Sciatic nerve (tissue), 2 donors: ENCODE measurements around the gene CAMK1D. TPM values are rescaled to one million over a fixed set of nuclear protein-coding genes. Genes with fewer than 3 reads are reported as not detected.

ENCODE experiments used
- ATAC-seq: fragments of 200-7000 bp; cut with Tn5 transposase; one replicate; pipeline ENCODE4 v1.9.1; 2020; ENCODE audit warnings: mild to moderate bottlenecking, moderate library complexity
- DNase-seq: peaks from one replicate; pipeline ENCODE4 v3.0.0-alpha.2; 2020; ENCODE audit warnings: low spot score
- intact Hi-C: fragments of 100-400 bp; cut with DNase I; formaldehyde crosslinking; loops from one replicate; pipeline ENCODE4 v1.14.2; 2022
- total RNA-seq: library from RNA; stranded (reverse); fragmentation: NEBNext Ultra II Directional; extraction: Animal tissue kit (Norgen Biotek cat#: 25700); gene quantifications from one replicate; pipeline ENCODE4 v1.2.1, GENCODE V29; 2021
- donor health status: DM: no; HTN: no; CAD: no.
- donor health status: DM: no; HTN: no; CAD: no.

Gene CAMK1D
- total RNA-seq, 1 donor from 2014 or later, result 27.1 TPM

DNA sequence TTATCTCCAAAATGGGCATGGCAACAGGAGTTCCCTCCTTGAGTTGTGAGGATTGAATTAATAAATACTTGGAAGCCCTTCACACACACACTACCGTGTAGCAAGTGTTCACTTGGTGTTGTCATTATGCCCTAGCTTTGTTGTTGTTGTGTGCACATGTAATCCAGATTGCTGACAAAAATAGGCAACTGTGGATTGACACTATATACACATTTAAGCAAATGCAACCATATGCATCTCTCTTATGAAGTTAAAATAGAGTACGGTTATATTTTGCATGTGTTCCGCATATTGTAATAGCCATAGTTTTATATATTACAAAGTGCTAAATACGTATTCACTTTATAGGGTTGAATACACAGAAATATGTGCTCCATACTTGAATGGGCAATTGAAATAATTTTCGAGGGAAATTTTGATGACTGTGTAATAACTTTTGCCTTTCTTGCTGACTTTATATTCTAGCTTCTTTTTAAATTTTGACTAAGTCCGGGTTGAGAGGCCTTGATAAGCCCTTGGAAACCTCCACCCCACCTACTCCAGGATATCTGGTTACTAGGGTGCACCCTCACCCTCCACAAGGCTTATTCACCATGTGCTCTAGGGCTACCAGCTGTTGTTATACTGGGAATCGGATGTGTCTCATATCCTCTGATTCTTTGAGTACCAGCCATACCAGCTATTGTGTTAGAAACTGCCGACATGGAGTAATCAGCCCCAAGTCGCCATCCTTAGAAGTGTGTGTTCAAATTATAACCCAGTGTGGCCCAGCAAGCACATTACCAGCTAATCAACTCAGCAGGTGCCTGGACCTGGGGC is 265.0 kb downstream of the CAMK1D start:
- DNase-seq, result no peak
- ATAC-seq, result no peak

DNA sequence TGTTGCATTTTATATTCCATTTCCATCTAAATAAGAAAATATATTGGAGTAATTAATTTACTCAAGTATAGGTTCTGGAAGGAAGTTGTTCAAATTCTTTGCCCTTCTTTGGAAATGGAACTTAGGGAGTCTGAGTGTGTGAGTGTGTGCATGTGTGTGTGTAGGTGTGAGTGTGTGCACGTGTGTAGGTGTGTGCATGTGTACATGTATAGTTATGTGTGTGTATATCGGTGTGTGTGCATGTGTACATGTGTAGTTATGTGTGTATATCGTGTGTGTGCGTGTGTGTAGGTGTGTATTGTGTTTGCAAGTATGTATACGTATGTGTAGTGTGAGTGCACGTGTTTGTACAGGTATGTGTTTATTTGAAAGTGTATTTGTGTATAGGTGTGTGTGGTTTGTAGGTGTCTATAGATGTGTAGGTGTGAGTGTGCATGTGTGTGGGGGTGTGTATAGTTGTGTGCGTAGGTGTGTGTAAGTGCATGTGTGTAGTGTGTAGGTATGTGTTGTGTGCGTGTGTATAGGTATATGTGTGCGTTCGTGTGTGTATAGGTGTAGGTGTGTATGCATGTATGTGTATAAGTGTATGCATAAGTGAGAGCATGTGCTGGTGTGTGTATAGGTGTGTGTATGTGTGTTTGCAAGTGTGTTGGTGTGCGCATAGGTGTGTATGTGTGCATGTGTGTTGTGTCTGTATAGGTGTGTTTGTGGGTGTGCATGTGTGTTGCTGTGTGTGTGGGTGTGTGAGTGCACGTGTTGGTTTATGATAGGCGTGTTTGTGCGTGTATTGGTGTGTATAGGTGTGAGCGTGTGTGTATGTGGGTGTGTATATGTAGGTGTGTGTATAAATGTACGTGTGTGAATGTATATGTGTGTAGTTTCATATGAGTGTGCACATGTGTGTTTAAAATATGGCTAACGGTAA is 266.2 kb downstream of the CAMK1D start:
- intact Hi-C loops, result no loop called here
- DNase-seq (no peak), ATAC-seq (no peak)

More for the DNA sequence above, 265.0 kb downstream of the CAMK1D start:
- intact Hi-C loops, result no loop called here

DNA sequence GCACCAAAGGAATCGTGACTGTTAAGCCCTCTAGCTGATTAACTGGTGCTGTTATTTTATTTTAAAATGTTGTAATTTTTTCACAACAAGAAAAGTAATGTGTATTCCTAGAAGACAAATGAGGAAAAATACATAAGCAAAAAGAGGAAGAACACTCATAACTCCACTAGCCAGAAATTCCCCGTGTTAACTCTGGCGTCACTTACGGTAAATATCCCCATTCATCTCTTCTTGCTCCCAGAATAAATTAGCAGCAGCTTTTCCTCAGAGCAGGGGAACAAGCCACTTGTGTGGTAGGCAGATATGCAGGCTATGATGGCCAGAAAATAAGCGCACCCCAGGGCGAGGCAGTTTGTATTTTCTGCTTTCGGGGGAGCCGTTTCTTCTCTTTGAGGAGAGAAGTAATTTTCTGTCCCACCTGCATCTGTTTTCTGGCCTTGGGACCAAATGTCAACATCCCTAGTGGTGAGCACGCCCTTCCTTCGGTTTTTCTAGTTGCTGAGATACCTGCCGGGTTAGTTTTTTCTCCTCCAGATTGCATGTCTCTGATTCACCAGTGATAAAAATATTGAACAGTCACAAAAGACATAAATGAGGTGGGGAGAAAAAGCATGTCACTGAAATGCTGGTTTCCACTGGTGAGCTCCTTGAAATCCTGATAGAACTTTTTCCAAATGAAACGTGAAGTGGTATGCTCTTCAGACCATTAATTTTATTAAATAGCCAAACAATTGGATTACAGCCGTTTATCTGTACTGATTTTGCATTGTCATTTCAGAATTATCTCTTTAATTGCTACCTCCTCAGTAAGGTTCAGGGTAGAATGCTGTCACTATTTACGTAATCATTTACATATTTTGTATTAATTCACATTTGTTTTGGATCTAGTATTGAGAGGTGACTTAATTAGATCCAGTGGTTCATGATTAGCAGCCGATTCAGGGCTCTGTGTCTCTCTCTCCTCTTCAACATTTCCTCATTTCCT is 268.1 kb downstream of the CAMK1D start:
- intact Hi-C loops, result no loop called here
- DNase-seq (no peak), ATAC-seq (no peak)

DNA sequence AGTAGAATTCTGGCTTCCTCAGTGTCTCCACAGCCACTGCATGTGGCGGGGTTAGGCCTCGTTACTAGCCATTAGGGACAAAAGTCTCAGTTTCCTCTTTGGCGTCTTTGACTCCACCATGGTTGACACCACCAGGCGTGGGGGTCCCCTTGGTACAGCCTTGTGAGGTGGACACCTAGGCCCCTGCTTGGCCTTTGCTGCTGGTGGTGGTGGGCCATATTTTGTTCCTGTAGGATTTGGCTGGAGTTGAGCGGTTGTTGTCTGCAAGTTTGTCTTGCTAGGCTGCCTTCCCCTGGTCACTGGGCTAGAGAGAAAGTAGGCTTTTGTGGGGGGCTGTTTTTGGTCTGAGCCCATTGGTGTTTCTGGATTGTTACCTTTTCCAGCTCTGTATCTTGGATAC is 272.7 kb downstream of the CAMK1D start:
- DNase-seq (no peak), ATAC-seq (no peak)
- intact Hi-C loops, result no loop called here

DNA sequence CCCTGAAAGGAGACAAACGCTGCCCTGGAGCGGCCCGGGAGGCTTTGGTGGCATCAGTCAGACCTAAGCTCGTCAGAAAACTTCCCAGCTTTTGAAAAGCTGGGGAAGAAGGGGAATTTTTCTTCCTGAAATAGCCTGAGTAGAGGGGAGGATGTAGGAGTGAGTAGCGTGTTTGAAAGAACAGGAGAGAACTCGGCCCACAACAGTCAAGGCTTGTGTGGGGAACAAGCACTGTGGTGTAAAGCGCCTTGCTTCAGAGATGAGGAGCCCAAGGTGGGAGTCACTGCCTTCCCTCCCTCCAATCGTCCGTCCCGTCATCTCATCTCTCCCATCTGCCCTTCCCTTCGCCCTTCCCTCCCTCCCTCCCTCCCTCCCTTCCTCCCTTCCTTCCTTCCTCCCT is 273.3 kb downstream of the CAMK1D start:
- DNase-seq, result no peak
- intact Hi-C loops, result no loop called here
- no peak for ATAC-seq

DNA sequence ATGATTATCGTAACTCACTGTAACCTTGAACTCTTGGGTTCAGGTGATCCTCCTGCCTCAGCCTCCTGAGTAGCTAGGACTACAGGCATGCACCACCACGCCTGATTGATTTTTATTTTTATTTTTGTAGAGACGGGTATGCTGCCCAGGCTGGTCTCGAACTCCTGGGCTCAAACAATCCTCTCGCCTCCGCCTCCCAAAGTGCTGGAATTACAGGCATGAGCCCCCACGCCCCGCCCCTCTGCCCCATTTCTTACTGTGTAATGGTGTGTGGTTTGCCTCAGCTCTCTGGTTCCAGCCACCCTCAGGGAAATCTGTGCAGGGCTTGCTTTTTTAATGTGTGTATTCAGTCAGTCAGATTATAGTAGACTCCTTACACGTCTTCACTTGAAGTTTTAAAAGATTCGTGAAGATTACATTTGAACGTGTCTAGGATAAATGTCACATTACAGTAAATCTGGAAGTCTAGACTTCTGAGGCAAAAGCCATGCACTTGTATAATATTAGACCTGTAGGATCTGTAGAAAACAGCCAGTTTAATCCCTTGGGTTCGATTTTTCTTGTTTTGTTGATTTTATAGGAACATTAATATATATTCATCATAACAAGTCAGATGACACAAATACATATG is 276.2 kb downstream of the CAMK1D start:
- DNase-seq (no peak), ATAC-seq (no peak)
- intact Hi-C loops, result no loop called here

DNA sequence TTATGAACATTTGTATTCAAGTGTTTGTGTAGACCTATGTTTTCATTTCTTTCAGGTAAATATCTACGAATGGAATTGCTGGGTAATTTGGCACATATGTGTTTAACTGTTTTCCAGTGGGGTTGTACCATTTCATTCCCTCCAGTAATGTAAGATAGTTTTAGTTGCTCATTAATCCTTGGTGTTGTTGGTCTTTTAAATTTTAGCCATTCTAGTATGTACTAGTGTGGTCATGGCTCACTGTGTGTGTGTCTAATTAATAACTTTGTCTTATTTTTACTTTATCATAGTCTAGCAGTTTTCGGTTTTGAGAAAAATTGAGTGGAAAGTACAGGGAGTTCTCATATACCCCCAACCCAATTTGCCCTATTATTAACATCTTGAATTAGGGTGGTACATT is 278.8 kb downstream of the CAMK1D start:
- intact Hi-C loops, result no loop called here
- DNase-seq (no peak), ATAC-seq (no peak)

DNA sequence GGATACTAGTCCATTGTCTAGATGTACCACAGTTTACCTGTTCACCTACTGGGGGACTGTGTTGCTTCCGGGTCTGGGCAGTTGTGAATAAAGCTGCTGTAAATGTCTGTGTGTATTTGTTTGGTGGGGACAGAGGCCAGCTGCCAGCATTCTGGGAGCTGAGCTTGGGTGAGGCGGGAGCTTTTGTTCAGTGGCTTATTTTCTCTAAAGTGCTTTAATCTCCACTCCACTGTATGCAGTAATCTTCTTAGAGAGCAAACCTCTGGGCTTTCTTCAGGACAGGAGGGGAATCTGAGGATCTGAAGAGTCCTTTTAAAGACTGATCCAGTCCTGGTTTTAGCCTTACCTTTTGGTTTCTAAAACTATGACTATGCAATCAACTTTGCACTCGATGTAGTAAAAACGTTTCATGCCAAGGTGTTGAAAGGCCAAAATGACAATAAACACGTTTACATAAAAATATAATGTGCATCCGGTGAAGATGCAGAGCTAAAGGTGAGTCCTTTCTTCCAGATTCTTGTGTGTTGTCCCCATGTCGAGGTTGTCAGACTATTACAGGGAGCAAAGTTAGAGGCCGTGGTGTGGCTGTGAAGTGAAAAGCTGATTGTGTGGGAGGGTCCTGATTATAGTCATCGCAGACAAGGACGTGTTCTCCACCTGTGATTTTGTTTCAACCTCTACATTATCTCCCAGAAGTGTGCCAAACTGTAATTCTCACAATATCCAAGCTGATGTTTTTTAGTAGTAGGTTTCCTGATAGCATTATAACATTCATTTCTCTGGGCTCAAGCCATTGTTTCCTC is 279.8 kb downstream of the CAMK1D start:
- intact Hi-C loops, result no loop called here
- ATAC-seq (no peak), DNase-seq (no peak)

DNA sequence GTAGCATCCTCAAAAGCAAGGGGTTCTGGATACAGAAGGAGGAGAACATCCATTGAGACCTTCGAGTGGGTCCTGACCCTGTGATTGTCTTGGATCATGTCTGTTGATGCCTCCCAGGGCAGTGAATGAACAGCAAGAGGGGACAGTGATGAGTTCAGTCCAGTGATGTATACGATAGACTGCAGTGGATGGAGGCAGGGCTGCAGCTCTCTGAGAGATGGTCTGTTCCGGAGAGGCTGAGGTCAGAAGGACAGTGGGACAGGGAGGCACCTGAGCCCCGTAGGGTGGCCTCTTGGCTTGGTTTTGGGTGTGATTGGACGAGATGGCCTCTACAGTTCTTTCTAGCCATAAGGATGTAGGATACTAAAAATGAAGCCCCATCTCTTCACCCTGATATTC is 280.4 kb downstream of the CAMK1D start:
- ATAC-seq, result no peak

DNA sequence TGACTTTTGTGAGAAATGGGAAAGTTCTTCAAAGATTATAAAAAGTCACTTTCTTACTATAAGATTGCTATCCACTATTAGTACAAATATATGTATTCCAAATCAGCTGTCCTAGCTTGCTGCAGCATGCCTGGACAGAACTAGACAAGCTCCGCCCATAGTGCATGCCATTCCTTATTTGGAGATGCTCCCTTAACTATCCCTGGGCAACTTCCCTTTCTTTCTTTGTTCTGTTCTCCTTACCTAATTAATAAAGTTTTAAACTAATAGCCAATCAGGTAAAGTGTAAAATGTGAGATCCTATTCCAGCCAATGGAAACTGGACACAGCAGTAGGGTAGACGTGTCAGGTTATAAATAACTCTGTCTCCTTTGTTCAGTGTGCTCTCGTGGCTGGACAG is 281.9 kb downstream of the CAMK1D start:
- intact Hi-C loops, result no loop called here
- DNase-seq, result no peak
- ATAC-seq, result no peak

More for the DNA sequence above, 280.4 kb downstream of the CAMK1D start:
- intact Hi-C loops, result no loop called here
- DNase-seq, result no peak

DNA sequence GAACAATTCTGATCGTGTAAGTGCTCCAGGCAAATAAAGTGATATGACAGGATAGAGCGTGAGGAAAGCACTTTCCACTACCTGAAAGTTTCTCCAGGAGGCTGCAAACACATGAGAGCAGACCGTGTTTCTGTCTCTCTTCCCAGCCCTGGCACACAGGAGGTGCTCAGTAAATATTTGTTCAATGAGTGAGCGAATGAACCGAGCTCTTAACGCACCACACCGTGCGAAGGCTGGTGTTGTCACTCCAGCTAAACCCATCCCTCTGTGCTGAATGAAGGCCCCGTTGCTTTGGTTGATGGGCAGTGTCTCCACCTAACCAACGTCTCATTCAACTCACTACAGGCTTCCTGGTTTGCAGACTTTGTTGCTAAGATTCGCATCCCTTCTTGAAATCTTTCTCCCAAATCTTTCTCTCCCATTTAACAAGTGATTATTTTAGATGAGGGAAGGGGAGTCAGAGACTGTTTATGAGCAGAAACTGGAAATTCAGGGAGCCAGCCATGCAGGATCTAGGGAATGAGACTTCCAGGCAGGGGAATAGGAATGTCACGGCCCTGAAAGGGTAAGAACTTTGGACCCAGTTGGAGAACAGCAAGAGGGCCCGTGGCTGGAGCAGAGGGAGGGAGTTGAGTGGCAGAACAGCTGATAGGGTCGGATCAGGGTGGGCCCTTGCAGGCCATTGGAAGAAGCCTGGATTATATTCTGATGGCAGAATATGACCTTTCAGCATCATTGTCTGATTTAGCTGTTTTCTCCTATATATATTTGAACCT is 282.6 kb downstream of the CAMK1D start:
- ATAC-seq, result no peak
- no peak for DNase-seq
- intact Hi-C loops, result no loop called here

DNA sequence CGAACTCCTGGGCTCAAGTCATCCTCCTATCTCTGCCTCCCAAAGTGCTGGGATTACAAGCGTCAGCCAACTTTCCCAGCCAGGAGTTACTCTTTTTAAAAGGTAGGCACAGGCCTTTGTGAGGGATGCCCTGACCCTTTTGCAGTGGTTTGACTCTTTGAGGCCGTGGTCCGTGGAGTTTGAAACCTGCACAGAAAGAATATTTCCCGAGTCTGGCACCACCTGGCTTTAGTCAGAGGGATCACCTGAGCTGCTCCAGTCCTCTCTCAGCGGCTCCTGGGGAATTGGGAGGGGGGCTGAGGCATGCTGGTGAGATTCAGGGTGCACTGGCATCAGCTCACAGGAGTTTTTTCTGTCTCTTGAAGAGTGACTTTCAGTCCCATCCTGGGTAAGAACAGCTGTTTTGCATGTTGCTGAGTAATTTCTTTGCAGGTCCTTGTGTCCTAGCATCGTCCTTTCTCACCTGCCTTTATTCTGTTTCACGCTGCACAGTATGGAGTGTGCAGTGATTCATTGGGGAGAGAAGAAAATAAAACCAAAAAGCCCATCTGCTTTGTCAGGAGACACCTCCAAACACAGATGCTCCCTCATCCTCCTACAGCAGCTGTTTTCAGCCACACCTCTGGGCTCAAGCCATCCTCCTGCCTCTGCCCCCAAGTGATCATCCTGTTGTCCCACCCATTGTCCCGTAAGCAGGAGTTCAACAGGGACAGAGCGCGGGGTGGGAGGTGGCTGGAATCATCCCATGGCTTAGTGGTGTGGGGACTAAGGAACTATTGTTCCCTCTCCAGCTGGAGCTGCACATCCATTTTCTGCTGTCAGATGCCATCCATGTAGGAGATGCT is 284.7 kb downstream of the CAMK1D start:
- DNase-seq (no peak), ATAC-seq (no peak)
- intact Hi-C loops, result no loop called here

DNA sequence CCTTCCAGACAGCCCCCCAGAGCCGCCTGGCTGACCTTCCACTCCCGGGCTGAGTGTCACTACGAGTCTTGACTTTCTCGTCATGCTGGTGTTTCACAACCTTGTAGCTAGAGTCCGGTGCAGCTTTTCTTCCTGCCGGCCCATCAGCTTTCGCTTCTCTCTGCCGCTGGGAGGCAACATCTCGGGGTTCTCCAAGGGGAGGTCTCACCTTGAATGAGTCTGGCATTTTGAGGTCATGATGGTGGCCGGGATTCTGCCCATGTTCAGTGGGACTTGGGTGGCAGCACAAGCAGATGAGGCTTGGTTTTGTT is 285.2 kb downstream of the CAMK1D start:
- ATAC-seq (no peak), DNase-seq (no peak)
- intact Hi-C loops, result no loop called here

DNA sequence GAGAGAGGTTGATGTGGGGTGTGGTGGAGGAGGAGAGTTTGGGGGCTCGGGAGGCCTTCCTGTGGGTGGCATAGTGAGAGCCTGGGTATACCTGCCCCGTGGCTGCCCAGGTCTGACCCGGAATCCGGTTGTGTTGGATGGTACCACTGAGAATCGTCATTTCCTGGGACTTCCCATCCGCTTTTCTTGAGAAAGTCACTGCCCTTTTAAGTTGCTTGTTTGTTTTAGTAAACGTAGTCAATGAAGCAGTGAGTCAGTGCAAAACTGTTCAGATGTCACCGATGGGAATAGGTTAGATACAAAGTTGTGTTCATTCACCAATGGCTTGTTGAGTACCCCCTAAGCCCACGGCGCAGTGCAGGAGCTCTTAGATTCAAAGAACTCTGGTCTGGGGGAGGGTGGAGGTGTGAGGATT is 285.8 kb downstream of the CAMK1D start:
- ATAC-seq (no peak), DNase-seq (no peak)
- intact Hi-C loops, result no loop called here

DNA sequence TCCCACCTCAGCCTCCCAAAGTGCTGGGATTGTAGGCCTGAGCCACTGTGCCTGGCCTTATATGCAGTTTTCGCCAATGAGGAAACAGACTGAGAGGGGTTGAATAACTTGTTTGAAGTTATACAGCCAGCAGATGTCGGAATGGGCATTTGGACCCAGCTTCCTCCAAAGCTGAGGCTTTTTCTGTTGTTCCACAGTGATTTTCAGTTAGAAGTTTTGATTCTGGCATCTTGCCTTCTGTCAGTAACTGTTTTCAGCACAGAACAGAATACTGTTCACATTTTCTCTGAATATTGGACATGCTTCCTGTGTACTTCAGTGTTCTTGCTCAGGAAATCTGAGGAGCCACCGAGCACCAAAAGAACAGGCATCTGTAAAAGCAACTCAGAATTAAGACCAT is 287.2 kb downstream of the CAMK1D start:
- intact Hi-C loops, result no loop called here
- no peak for ATAC-seq
- no peak for DNase-seq

DNA sequence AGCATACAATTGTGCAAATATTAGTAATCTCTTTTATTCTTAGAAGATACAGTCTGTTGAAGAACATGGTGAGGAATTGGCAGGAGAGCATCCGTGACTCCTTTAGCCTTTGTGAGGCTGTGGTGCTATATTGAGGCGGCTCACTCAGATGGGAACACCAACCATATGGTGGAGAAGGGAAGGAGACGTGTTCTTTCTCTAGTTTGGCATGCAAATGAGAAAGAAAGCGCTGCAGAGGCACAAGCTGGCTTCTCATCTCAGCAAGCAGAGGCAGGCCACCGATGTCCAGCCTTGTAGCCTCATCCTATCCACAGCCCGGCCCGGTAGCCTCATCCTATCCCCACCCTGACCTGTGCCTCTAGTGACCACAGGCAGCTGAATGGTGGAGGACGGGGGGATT is 288.3 kb downstream of the CAMK1D start:
- intact Hi-C loops, result no loop called here
- DNase-seq (no peak), ATAC-seq (no peak)
